CD4-positive, alpha-beta T cell (primary cell): ENCODE results near the gene MYLK4. TPM values are rescaled to one million over a fixed set of nuclear protein-coding genes. Genes with fewer than 3 reads are reported as not detected.
A peak's percentile ranks its signal among the peaks of the same experiment; 100 is the strongest.

Experiments
- ATAC-seq: fragments of 200-7000 bp; cut with Tn5 transposase; one replicate; pipeline ENCODE4 v1.10.0; 2022; ENCODE audit warnings: mild to moderate bottlenecking; ENCODE audit not compliant: poor library complexity
- CTCF ChIA-PET: fragments of 350-600 bp; sonication (Branson Sonifier 250); formaldehyde crosslinking; loops from one replicate; lab custom pipeline; 2021; ENCODE audit warnings: antibody characterized with exemption, inconsistent platforms; lab: Charles Lee
- POLR2A ChIA-PET: fragments of 350-600 bp; sonication (Branson Sonifier 250); formaldehyde crosslinking; loops from one replicate; lab custom pipeline; 2021; ENCODE audit warnings: antibody characterized with exemption, inconsistent platforms; lab: Charles Lee
- DNase-seq, 14 experiments: peaks; one replicate each; pipeline ENCODE4 v3.0.0-alpha.2; 2013 to 2020; ENCODE audit warnings: mixed read lengths in 2 of 14
- H3K27ac ChIP-seq, 2 donors: one replicate each; pipeline versions ENCODE4 v1.5.1 to v1.7.0; 2013; ENCODE audit warnings: low read length in 2 of 2, low read depth in 1 of 2, mild to moderate bottlenecking in 1 of 2
- H3K27me3 ChIP-seq, 2 experiments: 1 replicate in 1 of 2; 2 replicates in 1 of 2; pipeline versions ENCODE4 v1.6.1 to v1.7.0; 2013; ENCODE audit warnings: low read length in 2 of 2, control low read depth in 1 of 2, mild to moderate bottlenecking in 1 of 2, moderate library complexity in 1 of 2; ENCODE audit not compliant: insufficient read depth in 2 of 2, control insufficient read depth in 1 of 2
- H3K36me3 ChIP-seq: one replicate; pipeline ENCODE4 v1.6.1; 2013; ENCODE audit warnings: low read length, control low read depth; ENCODE audit not compliant: insufficient read depth
- H3K4me1 ChIP-seq: one replicate; pipeline ENCODE4 v1.6.1; 2013; ENCODE audit warnings: low read length, control low read depth; ENCODE audit not compliant: insufficient read depth
- H3K4me3 ChIP-seq: one replicate; pipeline ENCODE4 v1.5.1; 2013; ENCODE audit warnings: mild to moderate bottlenecking, low read length, moderate library complexity
- H3K9me3 ChIP-seq, 2 experiments: 1 replicate in 1 of 2; 2 replicates in 1 of 2; pipeline versions ENCODE4 v1.6.1 to v1.7.0; 2013; ENCODE audit warnings: low read length in 2 of 2, mild to moderate bottlenecking in 2 of 2, control low read depth in 1 of 2, moderate library complexity in 1 of 2; ENCODE audit not compliant: control insufficient read depth in 1 of 2, insufficient read depth in 1 of 2
- H3K27ac Mint-ChIP-seq: one replicate; pipeline ENCODE4 v1.8.0; 2020; ENCODE audit warnings: mixed read lengths
- H3K27me3 Mint-ChIP-seq: one replicate; pipeline ENCODE4 v1.8.0; 2021; ENCODE audit warnings: mixed read lengths
- H3K36me3 Mint-ChIP-seq: one replicate; pipeline ENCODE4 v1.8.0; 2021; ENCODE audit warnings: low read depth, mixed read lengths
- H3K4me1 Mint-ChIP-seq: one replicate; pipeline ENCODE4 v1.8.0; 2021; ENCODE audit warnings: low read depth, mixed read lengths
- H3K4me3 Mint-ChIP-seq: one replicate; pipeline ENCODE4 v1.8.0; 2020; ENCODE audit warnings: mild to moderate bottlenecking, mixed read lengths
- H3K9me3 Mint-ChIP-seq: one replicate; pipeline ENCODE4 v1.8.0; 2020; ENCODE audit warnings: mixed read lengths
- CTCF ChIP-seq: fragments of 200-600 bp; IDR thresholded peaks from one replicate; pipeline ENCODE4 v1.8.0; 2022; ENCODE audit warnings: antibody characterized with exemption, mild to moderate bottlenecking
- intact Hi-C, 2 experiments: fragments of 100-400 bp; cut with DNase I in 1 of 2; cut with micrococcal nuclease in 1 of 2; formaldehyde crosslinking; loops; one replicate each; pipeline versions ENCODE4 v1.15.1 to v1.9.0; 2023 to 2025; cut with DNase I, micrococcal nuclease
- total RNA-seq, 174 experiments: library from RNA in 2 of 174; stranded (reverse) in 2 of 174; gene quantifications; one replicate each; pipeline ENCODE4 v1.2.3 and lab custom pipeline; 2021 to 2026

MYLK4 gene
- total RNA-seq, 2 experiments from 2014 or later, result 1.6 to 2.0 TPM

GRCh38 chr6:2633736-2634135 is 117.0 kb downstream of the MYLK4 start:
- no peak overlapping the region for H3K27ac Mint-ChIP-seq

GRCh38 chr6:2632976-2633584 is 117.6 kb downstream of the MYLK4 start:
- Histone ChIP-seq H3K9me3 (no peaks in the 10 kb centered on the region), H3K4me3 (no peak overlapping the region), H3K27ac (no peak overlapping the region), H3K27me3 (no peaks in the 10 kb centered on the region), H3K4me1 (peaks cover 9% of the 10 kb centered on the region), H3K36me3 (no peaks in the 10 kb centered on the region)
- TF ChIP-seq CTCF, result no peak
- H3K27ac Mint-ChIP-seq, result no peak overlapping the region
- ATAC-seq (no peak), DNase-seq (no peak)
- ChIA-PET POLR2A (no interaction called here), CTCF (interaction anchor here (2.6 kb wide), 1 partner anchor 1037 kb away, joined by 28 read pairs; no protein-coding TSS in a partner anchor)
- H3K4me1 Mint-ChIP-seq, result no peaks in the 10 kb centered on the region
- H3K9me3 Mint-ChIP-seq, result no peaks in the 10 kb centered on the region
- no peak overlapping the region for H3K4me3 Mint-ChIP-seq
- peaks cover 12% of the 10 kb centered on the region for H3K27me3 Mint-ChIP-seq
- intact Hi-C loops, result loop anchor here in 1 of 2 experiments (2.0 to 5.0 kb wide), 4 partner anchors 278 to 1111 kb away; no protein-coding TSS in a partner anchor
- no peaks in the 10 kb centered on the region for H3K36me3 Mint-ChIP-seq

More at GRCh38 chr6:2633736-2634135, 117.0 kb downstream of the MYLK4 start:
- Histone ChIP-seq H3K4me1 (peaks cover 9% of the 10 kb centered on the region), H3K36me3 (no peaks in the 10 kb centered on the region), H3K9me3 (no peaks in the 10 kb centered on the region), H3K27ac (no peak overlapping the region), H3K4me3 (peak overlapping the region; percentile 44), H3K27me3 (peaks cover 0 to under 1% of the 10 kb centered on the region in 2 experiments)
- no peaks in the 10 kb centered on the region for H3K9me3 Mint-ChIP-seq
- no peak for DNase-seq
- POLR2A ChIA-PET, result interaction anchor here (1.7 to 1.8 kb wide), 2 partner anchors 1026 to 1038 kb away, joined by 4 to 5 read pairs; no protein-coding TSS in a partner anchor
- no peaks in the 10 kb centered on the region for H3K36me3 Mint-ChIP-seq
- peaks cover 18% of the 10 kb centered on the region for H3K27me3 Mint-ChIP-seq
- no peak for ATAC-seq
- no peak for TF ChIP-seq CTCF
- H3K4me3 Mint-ChIP-seq, result peak overlapping the region; percentile 15
- H3K4me1 Mint-ChIP-seq, result no peaks in the 10 kb centered on the region
- CTCF ChIA-PET, result interaction anchor here (0.6 to 2.6 kb wide), 14 partner anchors 10 to 1037 kb away, joined by 3 to 28 read pairs (median 4); no protein-coding TSS in a partner anchor
- intact Hi-C loops, result loop anchor here (1.0 to 5.0 kb wide), 7 partner anchors 279 to 1111 kb away; no protein-coding TSS in a partner anchor

DNA sequence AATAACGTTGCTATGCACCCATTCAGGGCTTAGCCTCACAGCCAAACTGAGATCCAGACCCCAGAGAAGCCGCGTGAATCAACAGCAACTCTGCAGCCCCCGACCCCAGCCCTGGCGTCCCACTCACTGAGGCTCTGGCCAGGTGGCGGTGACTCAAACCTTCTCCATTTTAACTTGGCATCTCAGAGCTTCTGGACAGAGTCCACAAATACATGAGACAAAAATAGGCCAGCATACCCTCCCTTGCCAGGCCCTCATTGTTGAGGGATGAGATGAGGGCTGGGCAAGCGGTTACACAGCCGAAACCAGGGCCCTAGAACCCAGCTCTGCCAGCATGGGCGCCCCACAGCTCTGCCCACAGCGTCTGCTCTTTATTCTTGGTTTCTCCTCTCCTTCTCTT is 118.4 kb downstream of the MYLK4 start:
- intact Hi-C loops, result loop anchor here in 1 of 2 experiments (2.0 to 5.0 kb wide), 4 partner anchors 278 to 1110 kb away; no protein-coding TSS in a partner anchor
- DNase-seq, result no peak
- no peak overlapping the region for H3K4me3 Mint-ChIP-seq
- H3K4me3 ChIP-seq, result no peak overlapping the region
- ChIA-PET POLR2A (no interaction called here), CTCF (no interaction called here)
- no peaks in the 10 kb centered on the region for H3K36me3 Mint-ChIP-seq
- H3K27ac Mint-ChIP-seq, result no peak overlapping the region
- no peak for ATAC-seq
- H3K27ac ChIP-seq, result no peak overlapping the region
- no peaks in the 10 kb centered on the region for H3K27me3 ChIP-seq
- H3K4me1 Mint-ChIP-seq, result no peaks in the 10 kb centered on the region
- no peaks in the 10 kb centered on the region for H3K36me3 ChIP-seq
- H3K9me3 Mint-ChIP-seq, result no peaks in the 10 kb centered on the region
- H3K27me3 Mint-ChIP-seq, result peaks cover 9% of the 10 kb centered on the region
- no peak for TF ChIP-seq CTCF
- no peaks in the 10 kb centered on the region for H3K9me3 ChIP-seq
- H3K4me1 ChIP-seq, result peaks cover 9% of the 10 kb centered on the region
